Tibial nerve (tissue), 4 donors: ENCODE measurements around the gene ATP5F1D. TPM values are rescaled to one million over a fixed set of nuclear protein-coding genes. Genes with fewer than 3 reads are reported as not detected.

Experiments used
- DNase-seq, 2 donors: peaks; one replicate each; pipeline ENCODE4 v3.0.0-alpha.2; 2019; ENCODE audit warnings: low spot score in 2 of 2
- H3K27ac ChIP-seq, 4 donors: fragments of 200-600 bp; sonication (generic) in 3 of 4; one replicate each; pipeline ENCODE4 v1.5.1; 2017 to 2019; ENCODE audit warnings: mild to moderate bottlenecking in 1 of 4
- H3K27me3 ChIP-seq, 2 donors: fragments of 200-600 bp; sonication (generic) in 1 of 2; one replicate each; pipeline versions ENCODE4 v1.5.1 to v1.6.0; 2017 to 2019
- H3K36me3 ChIP-seq, 3 donors: fragments of 200-600 bp; sonication (generic); one replicate each; pipeline ENCODE4 v1.5.1; 2018 to 2019
- H3K4me1 ChIP-seq, 4 donors: fragments of 200-600 bp; sonication (generic) in 3 of 4; one replicate each; pipeline ENCODE4 v1.5.1; 2017 to 2019
- H3K4me3 ChIP-seq, 4 donors: fragments of 200-600 bp; sonication (generic) in 3 of 4; one replicate each; pipeline ENCODE4 v1.5.1; 2017 to 2019; ENCODE audit warnings: mild to moderate bottlenecking in 1 of 4, moderate library complexity in 1 of 4
- H3K9me3 ChIP-seq, 4 donors: fragments of 200-600 bp; sonication (generic) in 3 of 4; one replicate each; pipeline ENCODE4 v1.5.1; 2017 to 2019
- CTCF ChIP-seq, 5 experiments: fragments of 200-600 bp in 3 of 5; fragments of 450-650 bp in 2 of 5; sonication (generic) in 3 of 5; IDR thresholded peaks; one replicate each; pipeline ENCODE4 v1.5.1; 2016 to 2019; ENCODE audit warnings: antibody characterized with exemption in 5 of 5, mild to moderate bottlenecking in 3 of 5, moderate library complexity in 2 of 5
- EP300 ChIP-seq, 2 donors: sonication (generic); formaldehyde crosslinking; IDR thresholded peaks; one replicate each; pipeline ENCODE4 v1.6.1; 2017; ENCODE audit warnings: antibody characterized with exemption in 2 of 2, mild to moderate bottlenecking in 1 of 2
- POLR2A ChIP-seq, 2 donors: fragments of 450-650 bp; IDR thresholded peaks; one replicate each; pipeline ENCODE4 v1.6.1; 2017; ENCODE audit warnings: antibody characterized with exemption in 2 of 2, mild to moderate bottlenecking in 2 of 2, moderate library complexity in 2 of 2
- WGBS, 2 donors: methylation state at CpG; one replicate each; pipeline ENCODE4 v1.1.5; 2018; 5-methylcytosine and 5-hydroxymethylcytosine counted together
- total RNA-seq, 4 donors: library from RNA; depleted of rRNA; stranded (reverse); fragments of >200 nt; gene quantifications; one replicate each; pipeline ENCODE4 v1.1.0, GENCODE V29; 2016

The ATP5F1D gene
- total RNA-seq, 4 donors from 2014 or later, result 67.5 to 140 (median 127) TPM

GRCh38 chr19:1278713-1279660 is 37.4 kb downstream of the ATP5F1D start:
- peaks cover 0 to 15% of the 10 kb centered on the region in 2 donors for H3K27me3 ChIP-seq
- H3K9me3 ChIP-seq, result no peaks in the 10 kb centered on the region
- DNase-seq, result no peak
- TF ChIP-seq CTCF (IDR thresholded peaks at IDR 0.05), result no peak
- no peak for TF ChIP-seq POLR2A (IDR thresholded peaks at IDR 0.05)
- H3K27ac ChIP-seq, result no peak overlapping the region
- peaks cover 0 to 37% (median 11%) of the 10 kb centered on the region in 3 donors for H3K36me3 ChIP-seq
- 87 to 89% methylated on average over 23 to 25 of the region's 25 CpGs for WGBS, 2 donors
- no peak overlapping the region for H3K4me3 ChIP-seq
- H3K4me1 ChIP-seq, result peaks cover 0 to 28% (median 20%) of the 10 kb centered on the region in 4 donors

- H3K4me1 ChIP-seq, result peaks cover 0 to 19% (median 12%) of the 10 kb centered on the region in 4 donors
- H3K9me3 ChIP-seq, result no peaks in the 10 kb centered on the region
- WGBS, 2 donors, result 25 to 49% methylated on average over 7 to 9 of the region's 10 CpGs
- peaks cover 0 to 28% (median 3%) of the 10 kb centered on the region in 3 donors for H3K36me3 ChIP-seq
- H3K4me3 ChIP-seq, result no peak overlapping the region
- peaks cover 0 to 24% of the 10 kb centered on the region in 2 donors for H3K27me3 ChIP-seq
- TF ChIP-seq CTCF (IDR thresholded peaks at IDR 0.05), result peak; percentile 89 to 95 (median 93)
- TF ChIP-seq POLR2A (IDR thresholded peaks at IDR 0.05), result no peak
- H3K27ac ChIP-seq, result no peak overlapping the region
- peak; percentile 59 to 72 for DNase-seq
Measured at GRCh38 chr19:1279782-1280341, 38.3 kb downstream of the ATP5F1D start.

GRCh38 chr19:1280636-1281568 is 39.4 kb downstream of the ATP5F1D start:
- no peak overlapping the region for H3K27ac ChIP-seq
- no peak overlapping the region for H3K4me3 ChIP-seq
- WGBS, 2 donors, result 86 to 89% methylated on average over 29 to 40 of the region's 53 CpGs
- H3K9me3 ChIP-seq, result no peaks in the 10 kb centered on the region
- peaks cover 0 to 26% (median 0%) of the 10 kb centered on the region in 3 donors for H3K36me3 ChIP-seq
- no peak for TF ChIP-seq POLR2A (IDR thresholded peaks at IDR 0.05)
- TF ChIP-seq CTCF (IDR thresholded peaks at IDR 0.05), result no peak
- no peak for TF ChIP-seq EP300 (IDR thresholded peaks at IDR 0.05)
- DNase-seq, result no peak
- H3K27me3 ChIP-seq, result peaks cover 0 to 29% of the 10 kb centered on the region in 2 donors
- peaks cover 0 to 21% (median 9%) of the 10 kb centered on the region in 4 donors for H3K4me1 ChIP-seq

- no peak for DNase-seq
- Histone ChIP-seq H3K4me1 (peaks cover 0 to 17% (median 1%) of the 10 kb centered on the region in 4 donors), H3K9me3 (no peaks in the 10 kb centered on the region), H3K4me3 (no peak overlapping the region), H3K36me3 (peaks cover 0 to 26% (median 0%) of the 10 kb centered on the region in 3 donors), H3K27me3 (peaks cover 0 to 34% of the 10 kb centered on the region in 2 donors), H3K27ac (no peak overlapping the region)
- no peak for TF ChIP-seq POLR2A (IDR thresholded peaks at IDR 0.05)
- no peak for TF ChIP-seq EP300 (IDR thresholded peaks at IDR 0.05)
- TF ChIP-seq CTCF (IDR thresholded peaks at IDR 0.05), result no peak
- WGBS, 2 donors, result 51 to 61% methylated on average over 11 to 12 of the region's 15 CpGs
Measured at GRCh38 chr19:1281569-1282287, 40.2 kb downstream of the ATP5F1D start.
